RWPE1 (cell line): ENCODE results near the gene CFAP90.

ENCODE experiments used
- CTCF ChIA-PET: fragments of 350-600 bp; sonication (Branson Sonifier 250); formaldehyde crosslinking; extraction: SDS; loops from one replicate; lab custom pipeline; 2021; lab: Yijun Ruan, JAX
- POLR2A ChIA-PET: fragments of 400-600 bp; formaldehyde crosslinking; extraction: SDS; loops from one replicate; lab custom pipeline; 2020; ENCODE audit warnings: antibody characterized with exemption; ENCODE audit not compliant: low non-redundant PET; lab: Yijun Ruan, JAX
- DNase-seq: peaks from one replicate; pipeline ENCODE4 v3.0.0; 2012; ENCODE audit warnings: low spot score
- H3K27ac ChIP-seq: fragments of 450-650 bp; 2 replicates; pipeline ENCODE4 v1.5.1; 2017
- TF ChIP-seq, protein P1 (sequence below): fragments of 450-650 bp; conservative IDR thresholded peaks from 2 replicates; pipeline ENCODE4 v1.5.1; 2017; ENCODE audit warnings: low read depth, mild to moderate bottlenecking

Gene CFAP90

DNA sequence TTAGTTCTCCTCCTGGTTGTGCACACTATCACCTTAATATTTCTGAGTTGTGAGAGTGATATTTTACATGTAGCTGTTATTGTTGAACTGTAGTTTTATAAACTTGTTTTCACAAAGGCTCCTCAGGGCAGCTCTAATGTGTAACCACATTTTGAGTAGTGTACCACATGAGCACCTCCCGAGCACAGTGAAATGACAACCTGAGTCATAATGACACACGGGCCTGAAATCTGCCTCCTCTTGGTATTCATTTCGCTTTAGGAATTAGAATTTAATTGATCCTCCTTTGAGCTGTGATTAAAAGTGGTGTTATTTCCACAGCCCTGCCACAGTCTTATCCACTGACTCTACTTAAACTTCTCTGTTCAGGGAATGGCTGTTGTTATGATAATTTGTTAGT is 25.9 kb upstream of the CFAP90 start:
- POLR2A ChIA-PET, result no interaction called here
- CTCF ChIA-PET, result interaction anchor here (1.3 kb wide), 1 partner anchor 10 kb away, joined by 4 read pairs; no protein-coding TSS in a partner anchor
- peak; percentile 22 for DNase-seq
- no peak overlapping the region for H3K27ac ChIP-seq
- TF ChIP-seq, protein P1, sequence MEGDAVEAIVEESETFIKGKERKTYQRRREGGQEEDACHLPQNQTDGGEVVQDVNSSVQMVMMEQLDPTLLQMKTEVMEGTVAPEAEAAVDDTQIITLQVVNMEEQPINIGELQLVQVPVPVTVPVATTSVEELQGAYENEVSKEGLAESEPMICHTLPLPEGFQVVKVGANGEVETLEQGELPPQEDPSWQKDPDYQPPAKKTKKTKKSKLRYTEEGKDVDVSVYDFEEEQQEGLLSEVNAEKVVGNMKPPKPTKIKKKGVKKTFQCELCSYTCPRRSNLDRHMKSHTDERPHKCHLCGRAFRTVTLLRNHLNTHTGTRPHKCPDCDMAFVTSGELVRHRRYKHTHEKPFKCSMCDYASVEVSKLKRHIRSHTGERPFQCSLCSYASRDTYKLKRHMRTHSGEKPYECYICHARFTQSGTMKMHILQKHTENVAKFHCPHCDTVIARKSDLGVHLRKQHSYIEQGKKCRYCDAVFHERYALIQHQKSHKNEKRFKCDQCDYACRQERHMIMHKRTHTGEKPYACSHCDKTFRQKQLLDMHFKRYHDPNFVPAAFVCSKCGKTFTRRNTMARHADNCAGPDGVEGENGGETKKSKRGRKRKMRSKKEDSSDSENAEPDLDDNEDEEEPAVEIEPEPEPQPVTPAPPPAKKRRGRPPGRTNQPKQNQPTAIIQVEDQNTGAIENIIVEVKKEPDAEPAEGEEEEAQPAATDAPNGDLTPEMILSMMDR, result no peak

DNA sequence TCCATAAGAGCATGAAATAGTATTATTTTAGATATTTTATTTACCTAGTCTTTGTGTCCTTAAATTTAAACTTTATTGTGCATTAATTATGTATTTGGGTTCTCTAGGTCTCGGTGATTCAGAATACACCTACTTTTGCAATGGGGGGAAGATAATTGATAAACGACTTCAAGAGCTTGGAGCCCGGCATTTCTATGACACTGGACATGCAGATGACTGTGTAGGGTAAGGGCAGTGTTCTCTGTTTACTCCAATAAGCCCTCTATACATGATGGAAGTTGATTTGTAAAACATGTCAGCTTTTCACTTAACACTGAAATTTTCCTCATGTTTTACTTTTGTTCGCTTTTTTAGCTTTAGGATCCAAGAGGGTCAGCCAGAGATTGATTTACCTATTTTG is 24.2 kb upstream of the CFAP90 start:
- DNase-seq, result no peak
- TF ChIP-seq, protein P1, result no peak
- no peak overlapping the region for H3K27ac ChIP-seq
- CTCF ChIA-PET, result interaction anchor here (0.7 to 1.1 kb wide), 4 partner anchors 12 to 80 kb away, joined by 3 to 6 read pairs (median 4); no protein-coding TSS in a partner anchor
- POLR2A ChIA-PET, result no interaction called here

DNA sequence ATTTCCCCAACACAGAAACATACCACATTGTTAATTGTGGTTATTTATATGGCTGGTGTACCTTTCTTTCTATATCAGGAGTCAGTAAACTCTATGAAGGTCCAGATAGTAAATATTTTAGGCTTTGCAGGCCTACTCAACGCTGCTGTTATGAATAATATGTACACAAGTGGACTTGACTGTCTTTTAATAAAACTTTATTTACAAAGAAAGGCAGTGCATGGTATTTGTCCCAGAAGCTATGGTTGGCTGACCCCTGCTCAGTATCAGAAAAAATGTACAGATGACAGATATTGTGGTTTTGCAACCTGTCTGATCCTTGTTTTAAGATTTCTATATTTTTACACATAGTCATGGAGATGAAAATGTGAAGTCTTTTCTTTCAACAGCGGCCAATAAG is 23.7 kb upstream of the CFAP90 start:
- TF ChIP-seq, protein P1, result no peak
- POLR2A ChIA-PET, result no interaction called here
- CTCF ChIA-PET, result interaction anchor here (0.7 to 1.1 kb wide), 4 partner anchors 12 to 79 kb away, joined by 3 to 6 read pairs (median 4); no protein-coding TSS in a partner anchor
- H3K27ac ChIP-seq, result no peak overlapping the region
- no peak for DNase-seq

DNA sequence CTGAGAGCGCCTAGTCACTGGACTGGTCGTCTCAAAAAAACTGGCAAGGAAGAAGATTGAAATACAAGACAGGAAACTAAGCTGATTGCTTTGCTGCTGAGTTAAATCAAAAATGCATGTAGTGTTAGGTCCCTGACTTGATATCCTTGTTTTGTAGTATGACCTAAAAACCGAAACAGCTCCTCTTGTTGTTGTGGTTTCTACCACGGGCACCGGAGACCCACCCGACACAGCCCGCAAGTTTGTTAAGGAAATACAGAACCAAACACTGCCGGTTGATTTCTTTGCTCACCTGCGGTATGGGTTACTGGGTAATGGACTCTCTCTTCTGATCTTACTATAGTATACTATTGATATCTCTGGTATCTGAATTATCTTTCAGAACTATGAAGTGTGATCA is 22.3 kb upstream of the CFAP90 start:
- TF ChIP-seq, protein P1, result no peak
- CTCF ChIA-PET, result interaction anchor here (0.9 to 1.7 kb wide), 2 partner anchors 8 to 14 kb away, joined by 3 to 5 read pairs; no protein-coding TSS in a partner anchor
- no peak overlapping the region for H3K27ac ChIP-seq
- no peak for DNase-seq
- POLR2A ChIA-PET, result no interaction called here

DNA sequence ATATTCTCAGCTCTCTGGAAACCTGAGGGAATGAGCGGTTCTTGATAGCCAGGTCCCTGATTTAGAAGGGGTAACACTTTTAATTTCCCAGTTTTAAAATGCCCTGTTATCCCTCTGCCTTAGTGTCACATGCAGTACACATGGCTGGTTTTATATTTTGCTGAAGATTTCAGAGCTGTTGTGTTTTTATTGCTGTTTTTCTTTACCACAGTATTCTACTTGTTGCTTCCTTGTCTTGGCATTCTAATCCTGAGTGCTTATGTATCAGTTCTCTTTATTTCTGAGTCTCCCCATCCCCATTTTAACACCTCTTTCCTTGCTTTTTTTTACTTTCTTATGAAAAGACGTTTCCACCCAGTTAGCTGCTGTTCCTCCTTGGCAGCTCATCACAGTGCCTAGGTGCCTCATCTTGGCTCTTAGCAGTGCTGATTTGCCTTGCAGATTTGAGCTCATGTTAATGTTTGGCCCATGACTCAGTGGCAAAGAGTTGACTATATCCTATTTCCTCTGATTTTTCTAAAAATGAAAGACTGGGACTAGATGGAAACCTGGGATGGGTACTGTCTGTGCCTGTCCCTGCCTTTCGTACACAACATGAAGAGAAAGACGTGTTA is 21.7 kb upstream of the CFAP90 start:
- ChIA-PET POLR2A (no interaction called here), CTCF (interaction anchor here (0.6 to 1.7 kb wide), 3 partner anchors 9 to 1070 kb away, joined by 3 to 5 read pairs (median 3); no protein-coding TSS in a partner anchor)
- no peak overlapping the region for H3K27ac ChIP-seq
- TF ChIP-seq, protein P1, result no peak
- DNase-seq, result no peak

DNA sequence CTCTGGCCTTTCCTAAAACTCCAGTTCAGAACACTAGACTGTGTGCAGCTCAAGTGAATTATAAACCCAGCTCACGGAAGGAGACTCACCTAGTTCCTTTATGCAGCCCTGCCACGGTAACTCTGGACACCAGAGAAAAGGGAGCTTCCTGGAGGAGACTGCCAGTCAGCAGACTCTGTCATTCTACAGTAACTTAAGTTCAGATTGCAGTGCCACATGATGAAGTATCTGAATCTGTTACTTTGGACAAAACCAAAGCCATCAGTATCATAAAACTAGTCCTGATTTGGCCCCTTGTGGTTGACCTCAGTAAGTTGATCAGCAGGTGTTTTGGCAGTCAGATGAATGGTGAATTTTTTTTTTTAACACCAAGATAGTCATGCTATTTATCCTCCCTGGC is 20.7 kb upstream of the CFAP90 start:
- POLR2A ChIA-PET, result no interaction called here
- H3K27ac ChIP-seq, result no peak overlapping the region
- DNase-seq, result no peak
- TF ChIP-seq, protein P1, result no peak
- CTCF ChIA-PET, result interaction anchor here (1.7 kb wide), 1 partner anchor 15 kb away, joined by 5 read pairs; no protein-coding TSS in a partner anchor
